ENCODE data around the gene A3GALT2.

Gene A3GALT2

GRCh38 chr1:33332357-33332789, 11.5 kb upstream of the A3GALT2 start:
- DNase-seq, result peak in 4 of 14 donors; percentile 24 to 62 (median 42)

DNA sequence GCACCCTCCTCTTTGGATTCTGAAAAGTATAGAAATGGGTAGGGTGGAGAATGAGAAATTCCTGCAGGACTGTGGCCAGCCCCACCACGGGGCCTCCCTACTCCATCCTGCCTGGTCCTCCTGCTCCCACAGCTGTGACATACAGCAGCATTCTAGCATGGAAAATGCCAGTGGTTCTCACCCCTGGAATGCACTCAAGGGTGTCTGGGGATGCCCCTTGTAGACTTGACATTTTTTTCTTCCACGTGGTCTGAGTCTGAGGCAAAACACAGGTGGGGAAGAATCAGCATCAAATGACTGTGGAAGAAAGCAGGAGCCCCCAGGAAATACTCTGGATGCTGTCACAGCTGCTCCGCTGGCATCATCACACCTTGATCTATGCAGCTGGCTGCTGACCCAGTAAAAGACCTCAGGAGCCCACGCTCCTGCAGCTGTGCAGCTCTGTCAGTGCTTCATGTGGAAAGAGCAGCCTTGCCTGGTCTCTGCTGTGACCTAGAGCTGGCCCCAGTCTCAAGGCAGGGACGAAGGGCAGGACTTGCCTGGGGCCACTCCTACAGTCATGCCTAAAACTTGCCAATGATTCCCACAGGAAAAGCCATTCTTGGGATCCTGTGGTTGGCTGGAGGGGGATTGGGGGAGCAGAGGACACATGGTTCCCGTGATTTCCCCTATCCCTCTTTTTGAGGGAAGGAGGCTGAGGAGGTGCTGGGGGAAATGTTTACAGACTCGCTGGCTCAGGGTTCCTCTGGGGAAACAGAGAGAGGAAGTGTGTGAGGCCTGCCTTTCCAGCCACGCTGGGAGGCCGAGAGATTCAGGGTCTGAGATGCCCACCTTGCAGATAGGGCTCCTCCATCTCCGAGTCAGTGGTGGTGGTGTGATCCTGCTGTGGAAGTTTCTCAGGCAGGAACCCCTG, 10.8 kb upstream of the A3GALT2 start:
- DNase-seq, result no peak

GRCh38 chr1:33330906-33331305, 10.0 kb upstream of the A3GALT2 start:
- DNase-seq, result no peak

GRCh38 chr1:33330361-33330890, 9.5 kb upstream of the A3GALT2 start:
- no peak for DNase-seq

DNA sequence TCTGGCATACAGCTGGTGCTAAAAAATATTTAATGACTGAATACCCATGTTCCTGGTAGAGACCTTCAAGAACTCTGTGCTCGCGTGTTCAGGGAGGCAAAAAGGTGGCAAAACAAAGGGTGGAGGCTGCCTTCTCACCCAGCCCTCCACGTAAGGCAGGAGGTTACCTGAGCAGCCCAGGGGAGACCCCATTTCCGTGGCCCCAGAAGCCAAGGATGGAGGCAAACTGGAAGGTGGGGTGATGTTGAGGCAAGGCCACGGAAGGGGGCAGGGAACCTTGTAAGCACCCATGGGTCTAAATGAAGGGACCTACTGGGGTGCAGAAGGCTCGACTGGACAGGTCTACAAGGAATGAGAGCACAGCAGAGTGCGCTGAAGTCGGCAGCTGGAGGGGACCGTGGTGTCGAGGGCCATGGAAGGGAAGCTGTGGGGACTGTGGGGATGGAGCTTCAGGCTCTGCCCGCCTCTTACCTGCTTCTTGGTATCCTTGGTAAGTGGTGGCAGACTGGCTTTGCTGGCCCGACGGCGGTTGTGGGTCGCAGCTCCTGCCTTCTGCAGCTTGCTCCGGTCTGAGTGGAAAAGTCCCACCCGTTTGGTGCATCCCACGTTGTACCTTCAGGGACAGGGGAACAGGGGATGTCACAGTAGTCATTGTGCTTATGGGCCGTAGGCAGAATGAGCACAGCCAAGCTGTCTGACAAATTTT, 8.9 kb upstream of the A3GALT2 start:
- no peak for DNase-seq

DNA sequence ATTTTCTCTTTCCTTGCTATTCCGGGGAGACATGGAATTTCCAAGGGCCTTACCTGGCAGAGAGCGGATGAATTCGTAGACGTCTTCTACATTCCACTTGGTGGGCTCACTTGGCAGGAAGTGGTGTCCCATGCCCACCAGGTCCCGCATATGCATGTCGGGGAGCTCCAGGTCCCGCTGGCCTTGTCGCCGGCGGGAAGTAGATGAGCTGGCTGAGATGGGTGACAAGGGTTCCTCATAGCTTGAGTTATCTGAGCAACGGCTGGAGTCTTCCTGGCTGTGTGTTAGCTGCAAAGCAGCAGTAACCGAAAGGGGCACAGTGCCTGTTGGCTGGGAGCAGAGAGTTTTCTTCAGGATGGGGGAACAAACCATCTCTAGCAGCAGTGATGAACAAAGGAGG, 7.9 kb upstream of the A3GALT2 start:
- DNase-seq, result peak in 1 of 14 donors; percentile 24

GRCh38 chr1:33327587-33328325, 6.9 kb upstream of the A3GALT2 start:
- DNase-seq, result peak in 4 of 14 donors; percentile 23 to 49 (median 30)

DNA sequence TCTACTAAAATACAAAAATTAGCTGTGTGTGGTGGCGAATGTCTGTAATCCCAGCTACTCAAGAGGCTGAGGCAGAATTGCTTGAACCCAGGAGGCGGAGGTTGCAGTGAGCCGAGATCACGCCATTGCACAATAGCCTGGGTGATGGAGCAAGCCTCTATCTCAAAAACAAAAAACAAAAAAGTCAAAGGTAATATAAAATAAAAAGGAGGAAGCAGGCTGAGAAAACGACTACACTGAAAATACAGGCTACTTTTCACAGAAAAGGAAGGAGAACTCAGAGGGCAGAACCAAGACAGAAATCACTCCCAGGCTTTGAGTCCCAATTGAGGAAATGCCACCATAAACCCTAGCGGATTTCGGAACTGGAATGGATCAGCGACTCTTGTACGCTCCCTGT, 5.9 kb upstream of the A3GALT2 start:
- no peak for DNase-seq

GRCh38 chr1:33324677-33325575, 4.0 kb upstream of the A3GALT2 start:
- DNase-seq, result no peak

DNA sequence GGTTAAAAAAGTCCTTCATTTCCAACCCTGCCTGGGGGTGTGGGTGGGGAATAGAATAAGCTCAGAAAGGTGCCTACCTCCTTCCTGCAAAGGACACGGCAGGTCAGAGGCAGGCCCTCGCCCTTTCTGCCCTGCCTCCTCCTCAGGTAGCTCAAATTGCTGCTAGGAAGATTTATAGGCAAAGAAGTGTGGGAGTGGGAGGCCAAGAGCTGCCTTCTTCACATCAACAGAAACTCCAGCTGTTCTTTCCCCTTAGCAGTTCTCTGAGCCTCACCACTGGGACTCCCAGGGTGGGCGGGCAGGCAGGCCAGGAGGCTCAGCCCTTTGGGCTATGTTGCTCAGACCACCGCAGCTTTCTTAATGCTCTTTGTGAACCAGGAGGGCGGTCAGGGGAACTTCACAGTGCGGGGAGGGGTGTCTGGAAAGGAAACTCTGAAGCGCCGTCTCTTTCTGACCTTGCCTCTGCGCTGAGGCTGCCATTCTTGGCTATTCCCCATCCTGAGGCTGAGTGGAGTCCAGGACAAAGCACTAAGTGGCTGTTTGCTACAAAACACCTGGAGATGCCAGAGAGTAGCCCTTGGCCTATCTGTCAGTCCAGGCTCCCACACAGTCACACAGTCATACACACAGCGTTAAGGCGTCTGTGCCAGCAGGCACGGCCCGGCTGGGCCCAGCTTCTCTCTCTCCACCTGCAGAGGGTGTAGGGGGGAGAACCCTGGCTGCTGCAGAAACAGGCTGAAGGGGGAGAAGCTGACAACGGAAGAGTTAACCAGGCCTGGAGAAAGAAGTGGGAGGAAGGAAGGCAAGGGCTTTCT, 3.0 kb upstream of the A3GALT2 start:
- no peak for DNase-seq

DNA sequence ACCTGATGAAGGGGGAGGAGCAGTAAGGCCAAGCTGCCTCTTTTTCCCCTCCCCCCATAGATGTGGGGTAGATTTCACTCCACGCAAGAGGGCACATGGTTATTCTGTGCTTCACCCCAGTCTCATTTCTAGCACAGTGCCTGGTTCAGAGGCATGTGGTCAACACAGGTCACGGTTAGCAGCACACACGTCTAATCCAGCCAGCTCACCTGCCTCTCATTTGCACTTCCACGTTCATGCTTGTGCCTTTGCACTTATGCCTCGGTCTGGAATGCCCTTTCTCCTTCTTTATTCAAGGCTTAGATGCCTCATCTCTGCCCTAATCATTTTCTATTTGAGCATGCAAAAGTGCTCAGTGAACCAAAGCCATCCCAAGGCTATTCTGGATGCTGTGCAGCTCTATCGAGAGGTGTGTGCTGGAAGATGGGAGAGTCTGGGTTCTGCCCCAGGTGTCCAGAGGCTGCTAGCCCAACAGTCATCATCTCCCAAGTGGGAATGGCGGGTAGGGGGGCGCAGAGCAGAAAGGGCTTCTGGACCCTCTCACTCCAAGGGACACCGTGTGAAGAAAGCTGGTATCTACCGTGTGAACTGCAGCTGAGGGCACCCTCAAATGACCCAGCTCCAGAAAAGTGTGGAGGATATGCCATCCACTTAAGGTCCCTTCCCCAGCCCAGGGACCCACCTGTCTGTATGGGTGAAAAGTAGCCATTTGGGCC, 2.1 kb upstream of the A3GALT2 start:
- no peak for DNase-seq

DNA sequence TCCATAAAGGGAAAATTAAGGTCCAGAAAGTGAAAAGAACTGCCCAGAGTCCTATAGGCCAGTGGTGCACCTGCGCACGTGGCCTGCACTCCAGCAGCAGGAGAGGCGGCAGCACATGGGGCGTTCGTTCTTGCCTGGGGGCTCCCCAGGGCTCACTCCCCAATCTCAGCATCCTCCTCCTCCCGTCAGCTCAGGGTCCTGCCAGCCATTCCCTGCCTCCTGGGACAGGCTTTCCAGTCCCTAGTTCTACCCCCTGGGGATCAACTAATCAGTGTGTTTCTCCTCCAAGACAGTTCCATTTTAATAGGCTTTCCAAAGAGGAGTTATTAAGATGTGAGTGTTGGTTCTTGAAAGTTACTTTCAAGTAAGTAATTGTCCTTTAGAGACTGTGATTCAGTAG, 1.2 kb upstream of the A3GALT2 start:
- no peak for DNase-seq

DNA sequence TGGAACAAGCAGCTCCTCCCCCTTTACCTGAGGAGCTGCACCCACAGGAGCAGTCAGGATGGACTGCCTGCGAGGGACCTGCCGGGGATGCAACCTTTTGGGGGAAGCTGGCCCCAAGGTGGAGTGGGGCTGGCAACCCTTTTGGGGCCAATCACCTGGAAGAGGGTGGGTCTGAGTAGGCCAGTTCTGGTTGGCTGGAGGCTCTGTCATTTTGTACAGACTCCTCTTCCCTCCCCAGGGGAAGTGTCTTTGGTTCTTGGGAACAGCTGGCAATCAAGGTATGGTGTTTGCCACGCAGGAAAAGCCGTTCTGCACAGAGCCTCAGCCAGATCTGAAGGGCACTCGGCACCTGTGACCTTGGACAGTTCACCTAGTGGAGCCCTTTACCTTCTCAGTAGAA, 280 bp upstream of the A3GALT2 start:
- DNase-seq, result no peak

DNA sequence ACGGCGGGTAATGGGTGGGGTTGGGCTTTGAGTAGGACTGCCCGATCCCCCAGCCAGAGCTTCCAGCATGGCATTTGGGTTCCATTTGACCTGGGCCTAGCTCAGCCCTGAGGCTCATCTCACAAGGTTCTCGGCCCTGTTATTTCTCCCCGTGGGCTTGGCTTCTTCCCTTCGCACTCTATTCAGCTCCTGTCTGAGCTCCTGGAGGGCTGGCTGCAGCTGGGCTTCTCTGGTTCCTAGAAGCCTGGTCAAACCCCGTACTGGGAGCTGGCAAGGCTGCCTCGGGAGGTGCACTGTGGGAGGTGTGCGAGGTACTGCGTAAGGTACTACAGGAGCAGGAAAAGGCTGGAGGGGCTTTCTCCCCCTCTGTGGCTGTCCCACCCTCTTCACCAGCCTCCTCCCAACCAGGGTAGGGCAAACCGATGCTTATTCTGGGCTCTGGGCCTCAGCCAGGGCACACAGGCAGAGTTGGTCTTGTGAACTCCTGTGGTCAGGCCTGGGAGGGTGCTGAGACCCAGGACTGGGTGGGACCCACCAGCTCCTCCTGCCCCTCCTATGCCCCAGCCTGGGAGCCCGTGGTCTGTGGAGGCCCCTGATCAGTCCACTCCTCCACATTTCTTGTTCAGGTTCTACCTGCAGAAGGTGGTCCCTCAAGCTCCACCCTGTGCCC, 814 bp downstream of the A3GALT2 start:
- no peak for DNase-seq

DNA sequence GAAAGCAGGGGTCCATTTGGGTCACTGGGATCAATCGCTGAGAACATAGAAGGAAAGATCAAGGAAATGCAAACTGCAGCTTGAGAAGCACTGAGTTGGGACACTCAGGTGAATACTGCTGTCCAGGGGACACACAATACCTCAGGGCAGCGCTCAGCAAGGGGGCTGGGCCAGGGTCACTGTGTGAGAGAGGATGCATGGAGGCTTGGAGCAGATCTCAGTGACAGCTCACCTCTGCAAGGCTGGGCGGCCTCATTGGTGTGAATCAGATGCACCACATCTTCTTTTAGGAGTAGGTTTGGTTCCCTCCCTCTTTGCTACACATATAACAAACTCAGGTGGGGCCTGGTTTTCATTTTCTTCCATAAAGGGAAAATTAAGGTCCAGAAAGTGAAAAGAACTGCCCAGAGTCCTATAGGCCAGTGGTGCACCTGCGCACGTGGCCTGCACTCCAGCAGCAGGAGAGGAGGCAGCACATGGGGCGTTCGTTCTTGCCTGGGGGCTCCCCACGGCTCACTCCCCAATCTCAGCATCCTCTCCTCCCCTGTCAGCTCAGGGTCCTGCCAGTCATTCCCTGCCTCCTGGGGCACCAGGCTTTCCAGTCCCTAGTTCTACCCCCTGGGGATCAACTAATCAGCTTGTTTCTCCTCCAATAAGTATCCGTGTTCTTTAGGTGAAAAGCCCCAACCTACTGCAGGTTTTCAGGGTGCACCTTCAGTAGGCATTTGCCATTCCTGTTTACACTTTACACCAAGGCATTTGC, 1.5 kb downstream of the A3GALT2 start:
- DNase-seq, result no peak

- DNase-seq, result no peak
Observed at GRCh38 chr1:33317946-33318345, 3.0 kb downstream of the A3GALT2 start.

GRCh38 chr1:33317354-33317753, 3.5 kb downstream of the A3GALT2 start:
- DNase-seq, result no peak

- DNase-seq, result no peak
Observed at GRCh38 chr1:33316601-33317000, 4.3 kb downstream of the A3GALT2 start.

DNA sequence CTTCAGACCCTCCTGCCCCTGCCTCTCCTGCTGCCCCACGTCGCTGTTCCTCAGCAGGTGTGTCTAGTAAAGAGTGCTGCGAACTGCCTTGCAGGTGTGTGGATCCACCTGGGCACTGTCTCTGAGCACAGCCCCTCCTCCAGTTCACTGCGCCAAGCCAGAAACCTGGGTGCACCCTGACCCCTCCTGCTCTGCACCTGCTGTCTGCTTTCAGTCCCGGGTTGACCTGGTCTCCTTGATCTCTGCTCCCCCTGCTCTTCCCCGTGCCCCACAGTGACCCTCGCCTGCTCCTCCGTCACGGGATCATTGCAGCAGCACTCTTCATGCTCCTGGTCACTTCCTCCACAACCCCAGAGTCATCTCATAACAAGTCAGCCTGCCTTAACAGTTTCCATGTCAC, 6.5 kb downstream of the A3GALT2 start:
- DNase-seq, result no peak

Data from C1 segment of cervical spinal cord (tissue), 14 donors.